Stomach smooth muscle (tissue), 2 donors: ENCODE results near the gene RREB1.

Experiments
- H3K27ac ChIP-seq: one replicate; pipeline ENCODE4 v1.7.0; 2013; ENCODE audit warnings: mild to moderate bottlenecking, low read length, inconsistent platforms
- H3K27me3 ChIP-seq, 2 donors: one replicate each; pipeline ENCODE4 v1.7.0; 2013; ENCODE audit warnings: low read length in 2 of 2; ENCODE audit not compliant: insufficient read depth in 2 of 2, control insufficient read depth in 1 of 2
- H3K36me3 ChIP-seq, 2 donors: one replicate each; pipeline ENCODE4 v1.7.0; 2013; ENCODE audit warnings: low read length in 2 of 2; ENCODE audit not compliant: control insufficient read depth in 2 of 2, insufficient read depth in 2 of 2
- H3K4me1 ChIP-seq: one replicate; pipeline ENCODE4 v1.7.0; 2013; ENCODE audit warnings: low read length; ENCODE audit not compliant: control insufficient read depth, insufficient read depth
- H3K4me3 ChIP-seq, 2 donors: one replicate each; pipeline ENCODE4 v1.7.0; 2013; ENCODE audit warnings: low read length in 2 of 2
- H3K9ac ChIP-seq, 2 donors: one replicate each; pipeline ENCODE4 v1.7.0; 2013; ENCODE audit warnings: low read length in 2 of 2, mild to moderate bottlenecking in 1 of 2
- H3K9me3 ChIP-seq, 2 donors: one replicate each; pipeline ENCODE4 v1.7.0; 2013; ENCODE audit warnings: low read length in 2 of 2; ENCODE audit not compliant: control insufficient read depth in 2 of 2
- donor health status: healthy.
- donor health status: Pancreatic carcinoma.

Gene RREB1

GRCh38 chr6:7100072-7100752 is 7.5 kb upstream of the RREB1 start:
- Histone ChIP-seq H3K27me3 (no peaks in the 10 kb centered on the region), H3K9me3 (no peaks in the 10 kb centered on the region), H3K27ac (no peak overlapping the region)

GRCh38 chr6:7100753-7101081 is 7.0 kb upstream of the RREB1 start:
- no peaks in the 10 kb centered on the region for H3K36me3 ChIP-seq
- H3K27me3 ChIP-seq, result no peaks in the 10 kb centered on the region
- no peaks in the 10 kb centered on the region for H3K4me1 ChIP-seq
- H3K27ac ChIP-seq, result no peak overlapping the region
- no peak overlapping the region for H3K9ac ChIP-seq
- H3K9me3 ChIP-seq, result no peaks in the 10 kb centered on the region
- H3K4me3 ChIP-seq, result no peak overlapping the region

More at GRCh38 chr6:7100072-7100752, 7.5 kb upstream of the RREB1 start:
- H3K4me1 ChIP-seq, result no peaks in the 10 kb centered on the region
- no peaks in the 10 kb centered on the region for H3K36me3 ChIP-seq
- no peak overlapping the region for H3K9ac ChIP-seq
- no peak overlapping the region for H3K4me3 ChIP-seq

- Histone ChIP-seq H3K4me3 (no peak overlapping the region), H3K4me1 (no peaks in the 10 kb centered on the region), H3K27ac (no peak overlapping the region), H3K27me3 (no peaks in the 10 kb centered on the region), H3K9ac (no peak overlapping the region), H3K36me3 (no peaks in the 10 kb centered on the region), H3K9me3 (no peaks in the 10 kb centered on the region)
These were observed 6.5 kb upstream of the RREB1 start for GRCh38 chr6:7101290-7101689.

- H3K4me3 ChIP-seq, result no peak overlapping the region
- H3K4me1 ChIP-seq, result peaks cover 10% of the 10 kb centered on the region
- no peaks in the 10 kb centered on the region for H3K36me3 ChIP-seq
- no peak overlapping the region for H3K9ac ChIP-seq
- no peaks in the 10 kb centered on the region for H3K9me3 ChIP-seq
- H3K27ac ChIP-seq, result no peak overlapping the region
- no peaks in the 10 kb centered on the region for H3K27me3 ChIP-seq
These were observed 3.0 kb upstream of the RREB1 start for GRCh38 chr6:7104752-7105151.

DNA sequence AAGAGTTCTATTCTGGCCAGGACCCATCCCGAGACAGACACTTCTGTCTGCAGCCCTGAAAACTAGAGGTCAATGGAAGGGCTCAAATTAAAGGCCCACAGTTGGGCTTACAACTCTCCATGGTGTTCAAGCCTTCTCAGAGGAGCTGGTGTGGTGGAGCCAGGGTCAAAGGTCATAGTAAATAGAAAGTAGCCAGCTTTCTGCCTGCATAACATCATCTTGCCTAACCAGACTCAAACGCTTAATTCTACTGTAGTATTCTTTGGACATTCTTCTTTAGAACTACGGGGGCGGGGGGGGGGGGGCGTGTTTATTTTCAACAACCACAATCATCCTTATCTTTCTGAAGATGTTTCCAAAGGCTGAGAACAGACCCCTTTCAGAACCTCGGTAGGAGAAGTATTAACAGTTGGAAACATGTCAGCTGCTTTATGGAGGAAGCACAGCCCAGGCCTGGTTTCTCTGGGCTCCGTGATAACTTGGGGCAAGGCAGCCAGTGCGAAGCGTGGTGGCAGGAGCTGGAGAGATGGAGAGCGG is 1.5 kb upstream of the RREB1 start:
- Histone ChIP-seq H3K4me3 (peak overlapping the region in 1 of 2 donors; percentile 95), H3K36me3 (no peaks in the 10 kb centered on the region), H3K27ac (peak overlapping the region; percentile 86), H3K4me1 (peaks cover 18% of the 10 kb centered on the region), H3K9me3 (no peaks in the 10 kb centered on the region), H3K9ac (no peak overlapping the region), H3K27me3 (no peaks in the 10 kb centered on the region)

- Histone ChIP-seq H3K27ac (peak overlapping the region; percentile 86), H3K9ac (peak overlapping the region; percentile 13 to 53)
These were observed 796 bp upstream of the RREB1 start for GRCh38 chr6:7106752-7107577.

DNA sequence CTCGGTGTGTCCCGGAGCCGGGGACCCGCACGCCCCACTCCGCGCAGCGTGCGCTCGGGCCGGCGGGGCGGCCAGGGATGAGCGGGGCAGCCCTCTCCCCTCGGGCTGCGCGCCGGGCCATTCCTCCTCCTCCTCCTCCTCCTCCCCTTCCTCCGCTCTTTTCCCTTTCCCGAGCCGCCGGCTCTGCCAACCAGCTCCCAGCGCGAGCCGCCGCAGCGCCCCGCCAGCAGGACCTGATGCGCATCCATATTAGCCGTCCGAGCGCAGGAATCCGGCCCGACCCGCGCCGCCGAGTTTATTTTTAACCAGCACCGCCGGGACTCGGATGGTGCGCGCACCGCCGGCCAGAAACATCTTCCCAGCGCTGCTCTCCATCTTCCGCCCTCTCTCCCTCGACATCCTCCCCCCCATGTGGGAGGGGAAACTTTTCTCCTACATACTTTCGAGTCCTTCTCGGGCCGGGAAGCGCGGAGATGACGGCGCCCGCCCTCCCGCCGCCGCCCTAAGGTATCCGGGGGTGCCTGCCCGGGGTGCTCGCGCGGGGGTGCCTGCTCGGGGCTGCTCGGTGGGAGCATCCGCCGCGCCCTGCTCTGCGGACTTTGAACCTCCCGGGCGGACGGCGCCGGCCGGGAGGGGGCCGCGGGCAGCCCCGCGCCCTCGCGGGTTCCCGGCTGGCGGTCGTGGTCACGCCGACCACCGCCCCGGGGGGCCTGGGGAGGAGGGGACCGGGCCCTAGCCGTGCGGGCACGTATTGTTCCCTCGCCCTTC is 619 bp downstream of the RREB1 start:
- peaks cover 29% of the 10 kb centered on the region for H3K4me1 ChIP-seq
- peak overlapping the region; percentile 79 to 83 for H3K9ac ChIP-seq
- H3K4me3 ChIP-seq, result peak overlapping the region; percentile 95 to 98
- H3K27me3 ChIP-seq, result no peaks in the 10 kb centered on the region
- H3K9me3 ChIP-seq, result no peaks in the 10 kb centered on the region
- no peaks in the 10 kb centered on the region for H3K36me3 ChIP-seq
- H3K27ac ChIP-seq, result peak overlapping the region; percentile 86

More at GRCh38 chr6:7106752-7107577, 796 bp upstream of the RREB1 start:
- Histone ChIP-seq H3K27me3 (no peaks in the 10 kb centered on the region), H3K9me3 (no peaks in the 10 kb centered on the region), H3K36me3 (no peaks in the 10 kb centered on the region), H3K4me3 (peak overlapping the region; percentile 63 to 95), H3K4me1 (peaks cover 18% of the 10 kb centered on the region)

DNA sequence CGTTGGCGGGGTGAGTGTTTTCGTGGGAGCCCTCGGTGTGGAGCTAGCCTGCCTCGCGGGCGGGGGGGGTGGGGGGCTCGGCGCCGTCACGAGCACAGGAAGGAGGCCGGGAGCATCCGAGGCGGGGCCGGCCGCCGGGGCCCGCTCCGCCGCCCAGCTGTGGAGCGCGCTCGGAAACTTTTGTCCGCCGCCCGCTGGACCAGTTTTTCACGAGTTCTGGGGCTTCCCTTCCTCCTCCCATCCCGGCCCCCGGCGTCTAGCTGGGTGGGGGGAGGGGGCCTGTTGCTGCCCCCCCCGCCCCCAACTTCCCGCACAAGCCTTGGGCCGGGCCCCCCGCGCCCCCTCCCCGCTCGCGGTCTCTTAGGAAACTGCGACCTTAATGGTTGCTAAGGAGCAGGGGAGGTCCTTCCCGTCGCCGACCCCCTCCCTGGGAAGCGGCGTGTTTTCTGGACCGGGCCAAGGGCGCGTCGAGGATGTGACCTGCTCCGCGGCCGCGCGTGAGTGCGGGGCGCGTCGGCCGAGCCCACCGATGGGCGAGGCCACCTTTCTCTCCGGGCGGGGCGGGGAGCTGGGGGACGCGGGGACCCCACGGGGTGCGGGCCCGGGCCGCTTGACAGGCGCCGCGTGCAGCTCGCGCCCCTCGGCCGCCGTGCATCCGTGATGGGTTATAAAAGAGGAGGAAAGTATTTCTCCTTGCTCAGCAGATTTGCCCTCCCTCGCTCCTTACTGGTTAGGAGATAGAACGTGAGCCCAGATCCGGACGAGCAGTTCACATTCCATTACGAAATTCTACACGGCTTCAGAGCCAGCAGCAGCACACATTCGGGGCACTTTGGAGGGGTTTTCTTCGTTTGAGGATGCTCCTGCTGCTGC is 1.4 kb downstream of the RREB1 start:
- H3K4me1 ChIP-seq, result peaks cover 32% of the 10 kb centered on the region
- H3K9me3 ChIP-seq, result no peaks in the 10 kb centered on the region
- H3K27me3 ChIP-seq, result no peaks in the 10 kb centered on the region
- H3K27ac ChIP-seq, result peak overlapping the region; percentile 86
- no peaks in the 10 kb centered on the region for H3K36me3 ChIP-seq
- peak overlapping the region; percentile 95 to 98 for H3K4me3 ChIP-seq
- H3K9ac ChIP-seq, result peak overlapping the region in 1 of 2 donors; percentile 83

DNA sequence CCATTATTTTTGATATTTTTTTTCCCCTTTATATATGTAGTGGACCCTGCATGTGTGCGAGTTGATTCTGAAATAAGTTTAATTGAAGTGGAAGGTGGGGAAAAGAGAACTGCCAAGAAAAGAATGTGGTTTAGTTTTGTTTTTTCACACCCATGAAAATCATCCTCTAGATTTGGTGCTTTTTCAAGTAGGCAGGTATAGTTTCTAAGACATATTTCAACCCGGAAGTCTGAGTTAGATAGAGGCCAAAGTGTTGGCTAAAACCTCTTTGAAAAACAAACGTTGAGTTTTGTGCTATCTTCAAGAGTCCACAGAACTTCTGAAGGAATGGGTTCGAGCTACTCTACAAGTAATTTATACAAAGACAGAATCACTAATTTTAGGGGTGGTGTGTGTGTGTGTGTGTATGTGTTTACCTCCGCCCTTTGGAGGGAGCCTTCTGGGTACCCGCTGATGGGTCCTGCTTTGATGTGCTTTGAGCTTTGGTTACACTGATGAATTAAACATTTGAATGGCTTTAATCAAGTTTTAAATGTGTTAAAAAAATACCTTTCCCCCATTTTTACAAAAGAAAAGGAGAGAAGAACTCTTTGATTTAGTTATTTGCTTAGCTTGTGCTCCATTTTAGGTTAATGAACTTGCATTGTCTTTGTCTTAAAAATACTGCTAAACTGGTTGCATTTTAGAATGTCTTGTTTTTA is 2.5 kb downstream of the RREB1 start:
- no peaks in the 10 kb centered on the region for H3K36me3 ChIP-seq
- H3K27ac ChIP-seq, result peak overlapping the region; percentile 86
- peak overlapping the region; percentile 55 to 95 for H3K4me3 ChIP-seq
- no peaks in the 10 kb centered on the region for H3K9me3 ChIP-seq
- H3K4me1 ChIP-seq, result peaks cover 41% of the 10 kb centered on the region
- no peaks in the 10 kb centered on the region for H3K27me3 ChIP-seq
- no peak overlapping the region for H3K9ac ChIP-seq
